GM19438 (cell line): ENCODE results near the gene TSHZ2.
"Not testable (repeated sequence)": the region's sequence is repeated elsewhere in the genome, so short reads cannot be mapped to it uniquely, and the experiment has no call there.

Source experiments
- ATAC-seq: cut with Tn5 transposase; IDR thresholded peaks from one replicate; pipeline ENCODE4 v1.9.1; 2021; ENCODE audit warnings: low read depth; ENCODE audit not compliant: unreplicated experiment

TSHZ2 gene

DNA sequence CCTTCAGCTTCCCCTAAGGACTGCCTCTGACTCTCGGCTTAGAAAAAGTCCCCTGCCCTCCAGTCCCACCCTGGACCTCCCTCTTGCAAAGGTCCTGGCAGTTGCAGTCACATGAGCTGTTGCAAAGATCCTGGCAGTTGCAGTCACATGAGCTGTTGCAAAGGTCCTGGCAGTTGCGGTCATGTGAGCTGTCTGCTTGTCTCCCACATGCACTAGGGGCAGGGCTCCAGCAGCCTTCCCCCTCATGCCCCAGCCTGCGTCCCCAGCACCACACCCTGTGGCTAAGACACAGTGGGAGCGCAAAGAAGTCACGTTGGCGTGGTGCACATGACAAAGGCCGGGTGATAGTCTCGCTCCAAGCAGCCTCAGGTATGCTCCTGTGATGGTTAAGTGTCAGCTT, 538.5 kb downstream of the TSHZ2 start:
- ATAC-seq: no peak

DNA sequence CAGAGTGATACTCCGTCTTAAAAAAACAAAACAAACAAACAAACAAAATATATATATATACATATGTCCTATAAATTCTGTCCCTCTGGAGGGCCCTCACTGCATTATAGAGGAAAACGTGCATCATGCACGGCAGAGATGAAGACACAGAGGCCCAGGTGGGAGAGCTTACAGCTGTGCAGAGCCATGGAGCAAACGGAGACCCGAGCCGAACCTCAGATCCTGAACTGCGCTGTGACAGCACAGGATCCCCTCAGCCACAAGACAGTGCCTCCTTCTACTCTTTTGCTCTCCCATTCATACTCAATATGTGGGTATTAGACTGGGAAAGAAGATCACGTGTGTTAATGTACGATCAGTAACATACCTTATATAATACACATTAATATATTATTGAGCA, 539.9 kb downstream of the TSHZ2 start:
- ATAC-seq: no peak

DNA sequence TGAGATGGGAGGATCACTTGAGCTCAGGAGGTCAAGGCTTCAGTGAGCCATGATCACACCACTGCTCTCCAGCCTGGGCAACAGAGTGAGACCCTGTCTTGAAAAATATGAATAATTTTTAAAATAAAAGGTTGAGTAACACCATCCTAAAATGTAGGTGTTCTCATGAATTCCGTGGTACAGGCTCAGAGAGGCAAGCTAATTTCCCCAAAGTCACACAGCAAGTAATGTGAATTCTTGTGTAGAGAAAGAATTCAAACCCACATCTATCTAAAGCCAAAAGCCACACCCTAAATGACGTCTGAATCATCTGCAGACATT, 541.0 kb downstream of the TSHZ2 start:
- ATAC-seq: no peak

DNA sequence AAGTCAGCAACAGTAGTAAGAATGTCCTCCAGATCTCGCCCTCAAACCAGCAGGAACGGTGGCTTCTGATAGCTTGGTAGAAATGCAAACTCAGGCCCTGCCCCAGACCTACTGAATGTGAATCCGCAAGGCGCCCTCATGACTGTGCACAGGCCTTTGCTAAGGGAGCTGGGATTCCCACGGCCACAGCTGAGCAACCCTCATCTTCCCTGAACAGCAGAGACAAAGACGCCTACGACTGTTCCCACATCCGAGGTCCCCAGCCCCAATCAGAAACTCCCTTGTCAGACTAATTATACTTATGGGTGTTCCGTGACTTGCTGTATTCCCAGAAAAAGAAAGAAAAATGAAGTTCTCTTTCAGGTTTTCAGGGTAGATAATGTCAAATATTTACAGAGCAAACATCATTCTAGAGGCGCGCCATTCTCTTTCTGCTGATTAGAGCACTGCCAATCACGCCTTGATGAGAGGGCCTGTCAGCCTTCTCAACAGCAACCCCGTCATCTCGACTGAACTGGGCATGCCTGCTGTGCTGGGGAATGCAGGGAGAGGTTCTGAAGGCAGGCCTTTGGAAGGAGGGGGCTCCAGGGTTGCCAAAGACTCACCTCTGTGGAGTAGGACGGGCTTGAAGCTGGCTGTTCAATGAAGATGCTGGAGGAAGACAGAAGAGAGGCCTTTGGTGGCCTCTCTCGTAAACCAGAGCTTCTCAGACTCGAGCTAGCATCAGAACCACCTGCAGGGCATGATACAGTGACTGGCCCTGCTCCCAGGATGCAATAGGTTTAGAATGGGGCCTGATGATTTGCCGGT, 541.5 kb downstream of the TSHZ2 start:
- ATAC-seq: no peak

- ATAC-seq: no peak
Measured at GRCh38 chr20:53515749-53516148, 543.6 kb downstream of the TSHZ2 start.

DNA sequence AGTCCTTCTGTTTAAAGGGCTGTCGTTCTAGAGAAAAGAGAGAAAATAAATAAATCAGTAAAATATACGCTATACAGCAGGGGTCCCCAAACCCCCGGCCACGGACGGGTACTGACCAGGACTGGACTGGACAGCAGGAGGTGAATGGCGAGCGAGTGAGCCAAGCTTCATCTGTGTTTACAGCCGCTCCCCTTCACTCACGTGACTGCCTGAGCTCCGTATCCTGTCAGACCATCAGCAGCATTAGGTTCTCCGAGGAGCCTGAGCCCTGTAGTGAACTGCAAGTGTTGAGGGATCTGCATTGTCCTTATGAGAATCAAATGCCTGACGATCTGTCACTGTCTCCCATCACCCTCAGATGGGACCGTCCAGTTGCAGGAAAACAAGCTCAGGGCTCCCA, 545.0 kb downstream of the TSHZ2 start:
- no peak for ATAC-seq

- ATAC-seq: not testable (repeated sequence)
Measured at GRCh38 chr20:53521421-53521820, 549.3 kb downstream of the TSHZ2 start.

DNA sequence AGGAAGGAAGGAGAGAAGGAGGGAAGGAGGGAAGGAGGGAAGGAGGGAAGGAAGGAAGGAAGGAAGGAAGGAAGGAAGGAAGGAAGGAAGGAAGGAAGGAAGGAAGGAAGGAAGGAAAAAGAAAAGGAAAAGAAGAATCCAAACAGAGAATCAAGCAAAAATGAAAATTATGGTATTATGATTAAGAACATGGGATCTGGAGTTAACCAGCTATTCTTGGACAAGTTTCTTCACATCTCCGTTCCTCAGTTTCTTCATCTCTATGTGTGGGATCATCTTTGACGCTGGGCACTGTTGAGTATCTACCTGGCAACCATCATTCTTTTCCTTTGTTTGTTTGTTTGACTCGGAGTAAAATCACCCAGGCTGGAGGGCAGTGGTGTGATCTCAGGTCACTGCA, 549.9 kb downstream of the TSHZ2 start:
- no peak for ATAC-seq

DNA sequence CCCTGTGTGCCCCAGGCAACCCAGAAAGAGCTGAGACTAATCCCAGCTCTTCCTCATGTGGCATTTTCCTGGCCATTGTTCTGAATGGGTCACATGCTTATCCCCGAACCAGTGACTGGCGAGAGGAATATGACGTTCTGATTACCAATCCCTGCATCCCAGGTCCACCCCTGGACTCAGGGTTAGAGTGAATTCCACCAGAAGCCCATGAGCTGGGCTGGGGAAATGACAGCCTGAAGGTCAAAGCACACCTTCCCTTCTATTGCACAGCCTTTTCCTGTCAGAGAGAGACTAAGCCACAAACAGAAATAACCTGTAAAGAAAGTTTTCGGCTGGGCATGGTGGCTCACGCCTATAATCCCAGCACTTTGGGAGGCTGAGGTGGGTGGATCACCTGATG, 550.5 kb downstream of the TSHZ2 start:
- ATAC-seq: no peak

DNA sequence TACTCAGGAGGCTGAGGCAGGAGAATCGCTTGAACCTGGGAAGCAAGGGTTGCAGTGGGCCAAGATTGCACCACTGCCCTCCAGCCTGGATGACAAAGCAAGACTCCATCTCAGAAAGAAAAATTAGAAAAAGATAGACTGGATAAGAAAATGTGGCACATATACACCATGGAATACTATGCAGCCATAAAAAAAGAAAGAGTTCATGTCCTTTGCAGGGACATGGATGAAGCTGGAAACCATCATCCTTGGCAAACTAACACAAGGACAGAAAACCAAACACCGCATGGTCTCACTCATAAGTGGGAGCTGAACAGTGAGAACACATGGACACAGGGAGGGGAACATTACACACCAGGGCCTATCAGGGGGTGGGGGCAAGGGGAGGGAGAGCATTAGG, 551.5 kb downstream of the TSHZ2 start:
- ATAC-seq: not testable (repeated sequence)

DNA sequence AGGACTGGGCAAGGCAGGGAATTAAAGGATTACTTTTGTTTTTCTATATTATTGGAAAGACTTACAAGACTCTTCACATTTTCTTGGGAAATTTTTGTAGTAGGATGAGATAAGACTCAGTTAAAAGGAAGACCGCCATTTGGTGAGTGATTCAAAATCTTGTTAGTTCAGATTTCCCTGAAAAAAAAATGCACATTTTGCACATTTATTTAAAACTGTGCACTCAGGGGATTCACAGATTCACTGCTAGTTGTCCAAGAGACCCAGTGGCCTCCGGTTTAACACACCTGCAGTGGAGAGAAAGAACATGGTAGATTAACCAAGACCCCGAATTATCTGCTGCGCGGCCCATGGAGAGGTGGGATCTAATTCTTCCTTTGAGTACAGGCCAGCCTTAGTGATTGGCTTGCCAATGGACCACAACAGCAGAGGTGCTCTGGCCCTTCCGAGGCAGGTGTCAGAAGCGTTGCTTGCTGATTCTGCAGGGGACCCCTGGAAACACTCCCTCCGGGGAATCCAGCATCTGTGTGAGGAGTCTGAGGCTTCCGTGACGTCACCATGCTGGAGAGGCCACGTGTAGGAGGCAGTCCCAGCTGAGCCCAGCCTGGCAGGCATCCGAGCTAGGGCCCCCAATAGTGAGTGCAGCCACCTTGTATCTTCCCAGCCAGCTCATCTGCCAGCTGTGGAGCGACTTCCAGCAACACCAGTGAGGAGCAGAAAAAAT, 552.6 kb downstream of the TSHZ2 start:
- ATAC-seq: no peak

DNA sequence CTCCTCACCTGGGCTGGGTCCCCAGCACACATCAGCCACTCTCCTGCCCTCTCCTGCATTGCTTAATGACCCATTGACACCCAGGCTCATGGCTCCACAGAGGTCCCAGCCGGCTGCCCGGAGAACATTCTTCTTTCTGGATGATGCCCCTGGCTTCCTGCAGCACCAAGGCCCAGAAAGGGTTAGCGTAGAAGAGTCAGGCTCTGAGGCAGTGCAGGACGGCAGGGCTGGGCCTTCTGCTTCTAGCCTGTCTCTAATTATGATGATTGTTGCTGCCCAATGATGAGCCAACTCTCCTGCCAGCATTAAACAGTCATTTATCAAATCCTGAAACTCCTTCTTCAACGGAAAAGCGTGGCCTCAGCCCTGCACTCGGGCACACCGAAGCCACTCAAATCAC, 555.0 kb downstream of the TSHZ2 start:
- no peak for ATAC-seq

GRCh38 chr20:53529658-53530057, 557.5 kb downstream of the TSHZ2 start:
- no peak for ATAC-seq

- no peak for ATAC-seq
Measured at GRCh38 chr20:53530440-53530839, 558.3 kb downstream of the TSHZ2 start.

GRCh38 chr20:53532654-53533312, 560.6 kb downstream of the TSHZ2 start:
- ATAC-seq: not testable (repeated sequence)

GRCh38 chr20:53533500-53533899, 561.3 kb downstream of the TSHZ2 start:
- no peak for ATAC-seq

DNA sequence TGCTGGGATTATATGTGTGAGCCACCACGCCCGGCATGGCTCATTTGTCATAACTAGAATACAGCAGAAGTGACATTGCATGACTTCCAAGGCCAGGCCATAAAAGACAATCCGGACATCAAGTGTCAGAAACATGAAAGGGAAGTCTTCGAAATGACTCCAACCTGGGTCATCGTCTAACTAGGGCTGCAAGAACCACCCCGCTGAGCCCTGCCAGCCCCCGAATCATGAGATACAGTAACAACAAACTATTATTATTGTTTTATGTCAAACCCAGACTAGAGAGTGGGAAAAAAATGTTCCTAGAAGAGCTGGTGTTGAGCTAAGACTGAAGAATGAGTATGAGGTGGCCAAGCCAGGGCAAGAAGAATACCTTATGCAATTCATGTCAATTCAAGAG, 561.9 kb downstream of the TSHZ2 start:
- ATAC-seq: no peak

DNA sequence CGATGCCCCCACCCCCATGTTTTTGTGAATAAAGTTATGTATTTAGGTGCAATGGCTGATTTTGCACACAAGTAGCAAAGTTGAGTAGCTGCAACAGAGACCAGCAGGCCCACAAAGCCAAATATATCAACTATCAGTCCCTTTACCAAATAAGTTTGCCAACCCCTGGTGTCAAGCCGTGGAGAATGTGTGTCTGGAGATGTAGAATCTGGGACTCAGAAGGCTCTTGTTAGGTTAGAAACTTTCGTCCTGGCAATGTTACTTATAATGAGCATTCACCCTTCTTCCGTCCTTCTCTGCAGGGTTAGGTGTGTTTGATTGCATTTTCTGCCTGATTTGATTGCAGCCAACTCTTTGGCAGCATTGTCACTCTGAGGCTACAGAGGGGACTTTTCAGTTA, 563.7 kb downstream of the TSHZ2 start:
- no peak for ATAC-seq

DNA sequence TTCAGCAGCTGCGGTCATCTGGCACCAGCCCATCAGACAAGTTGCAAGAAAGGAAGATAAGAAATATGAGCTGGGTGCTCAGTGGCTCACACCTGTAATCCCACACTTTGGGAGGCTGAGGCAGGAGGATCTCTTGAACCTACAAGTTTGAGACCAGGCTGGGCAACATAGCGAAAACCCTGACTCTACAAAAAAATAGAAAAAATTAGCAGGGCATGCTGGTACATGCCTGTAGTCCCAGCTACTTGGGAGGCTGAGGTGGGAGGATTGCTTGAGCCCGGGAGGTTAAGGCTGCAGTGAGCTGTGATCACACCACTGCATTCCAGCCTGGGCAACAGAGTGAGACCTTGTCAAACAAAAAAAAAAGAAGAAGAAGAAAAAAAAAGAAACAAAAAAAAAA, 564.2 kb downstream of the TSHZ2 start:
- ATAC-seq: not testable (repeated sequence)

DNA sequence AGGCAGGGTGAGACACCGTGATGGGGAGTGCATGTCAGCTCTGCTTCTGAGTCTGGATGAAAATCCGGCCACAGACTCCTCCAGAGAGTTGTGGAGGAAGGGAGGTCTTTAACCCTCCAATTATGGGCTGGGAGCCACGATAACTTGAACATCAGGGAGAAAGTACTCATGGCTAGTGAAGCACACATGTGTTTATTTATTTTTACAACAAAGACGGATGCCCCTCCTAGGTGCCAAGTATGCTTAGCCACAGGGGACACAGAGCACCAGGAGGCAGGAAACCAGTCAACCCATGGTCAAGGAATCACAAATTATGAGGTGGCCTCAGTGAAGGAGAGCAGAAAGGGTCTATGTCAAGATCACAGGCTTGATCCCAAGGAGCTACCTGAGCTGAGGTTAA, 567.4 kb downstream of the TSHZ2 start:
- no peak for ATAC-seq
